ENCODE results near the gene RP2.

RP2 gene

GRCh38 chrX:46840946-46841345 is 4.1 kb downstream of the RP2 start:
- no peak overlapping the region for H3K4me3 ChIP-seq (ENCODE audit: low read depth, low read length)
- no peak for DNase-seq (ENCODE audit: low read depth)
- TF ChIP-seq CTCF (IDR thresholded peaks at IDR 0.05; ENCODE audit: insufficient read depth, low read depth, low read length, missing control alignments) = no peak

DNA sequence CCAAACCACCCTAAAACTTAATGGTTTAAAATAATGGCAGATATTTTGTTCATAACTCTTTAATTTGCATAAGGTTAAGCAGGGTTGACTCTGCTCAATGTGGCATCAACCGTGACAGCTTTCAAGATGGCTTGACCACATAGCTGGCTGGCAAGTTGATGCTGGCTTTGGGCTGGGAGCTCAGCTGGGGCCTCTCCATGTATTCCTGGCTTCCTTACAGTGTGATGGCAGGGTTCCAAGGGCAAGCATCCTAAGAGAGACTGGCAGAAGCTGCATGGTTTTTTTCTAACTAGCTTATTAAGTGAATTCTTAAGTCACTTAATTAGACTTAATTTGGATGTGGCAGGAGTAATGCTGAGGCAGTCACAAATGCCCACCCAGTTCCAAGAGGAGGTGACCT is 4.5 kb downstream of the RP2 start:
- DNase-seq (ENCODE audit: low read depth) = peak; percentile 11
- no peak overlapping the region for H3K4me3 ChIP-seq (ENCODE audit: low read depth, low read length)
- no peak for TF ChIP-seq CTCF (IDR thresholded peaks at IDR 0.05; ENCODE audit: insufficient read depth, low read depth, low read length, missing control alignments)

- H3K4me3 ChIP-seq (ENCODE audit: low read depth, low read length) = no peak overlapping the region
- DNase-seq (ENCODE audit: low read depth) = no peak
- TF ChIP-seq CTCF (IDR thresholded peaks at IDR 0.05; ENCODE audit: insufficient read depth, low read depth, low read length, missing control alignments) = no peak
Measured at GRCh38 chrX:46844913-46845312, 8.1 kb downstream of the RP2 start.

GRCh38 chrX:46849933-46850332 is 13.1 kb downstream of the RP2 start:
- TF ChIP-seq CTCF (IDR thresholded peaks at IDR 0.05; ENCODE audit: insufficient read depth, low read depth, low read length, missing control alignments) = no peak
- no peak overlapping the region for H3K4me3 ChIP-seq (ENCODE audit: low read depth, low read length)
- DNase-seq (ENCODE audit: low read depth) = no peak

DNA sequence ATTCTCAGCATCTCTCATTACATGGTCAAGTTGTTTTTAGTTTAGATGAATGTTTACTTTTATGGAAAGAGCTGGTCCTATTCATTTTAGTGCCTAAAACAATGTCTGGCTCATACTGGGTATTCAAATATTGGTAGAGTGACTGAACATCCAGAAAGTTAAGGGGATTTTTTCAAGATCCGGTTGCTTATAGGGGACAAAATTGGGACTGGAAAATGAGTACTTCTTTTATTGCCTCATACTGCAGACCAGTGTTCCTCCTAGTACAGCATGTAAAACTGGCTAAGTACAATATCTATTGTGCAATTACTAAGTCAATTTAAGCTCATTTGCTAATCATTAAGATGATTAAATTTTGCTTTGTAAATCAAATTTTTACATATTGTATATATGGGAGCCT is 13.9 kb downstream of the RP2 start:
- no peak for TF ChIP-seq CTCF (IDR thresholded peaks at IDR 0.05; ENCODE audit: insufficient read depth, low read depth, low read length, missing control alignments)
- no peak overlapping the region for H3K4me3 ChIP-seq (ENCODE audit: low read depth, low read length)
- DNase-seq (ENCODE audit: low read depth) = no peak

GRCh38 chrX:46856483-46856882 is 19.6 kb downstream of the RP2 start:
- DNase-seq (ENCODE audit: low read depth) = no peak
- TF ChIP-seq CTCF (IDR thresholded peaks at IDR 0.05; ENCODE audit: insufficient read depth, low read depth, low read length, missing control alignments) = no peak
- no peak overlapping the region for H3K4me3 ChIP-seq (ENCODE audit: low read depth, low read length)

- H3K4me3 ChIP-seq (ENCODE audit: low read depth, low read length) = no peak overlapping the region
- no peak for DNase-seq (ENCODE audit: low read depth)
- TF ChIP-seq CTCF (IDR thresholded peaks at IDR 0.05; ENCODE audit: insufficient read depth, low read depth, low read length, missing control alignments) = no peak
Measured at GRCh38 chrX:46860557-46860956, 23.7 kb downstream of the RP2 start.

All from GM12865 (cell line).